ENCODE results near the gene NAT8.
"Not testable (repeated sequence)": the region's sequence is repeated elsewhere in the genome, so short reads cannot be mapped to it uniquely, and the experiment has no call there.

The NAT8 gene

DNA sequence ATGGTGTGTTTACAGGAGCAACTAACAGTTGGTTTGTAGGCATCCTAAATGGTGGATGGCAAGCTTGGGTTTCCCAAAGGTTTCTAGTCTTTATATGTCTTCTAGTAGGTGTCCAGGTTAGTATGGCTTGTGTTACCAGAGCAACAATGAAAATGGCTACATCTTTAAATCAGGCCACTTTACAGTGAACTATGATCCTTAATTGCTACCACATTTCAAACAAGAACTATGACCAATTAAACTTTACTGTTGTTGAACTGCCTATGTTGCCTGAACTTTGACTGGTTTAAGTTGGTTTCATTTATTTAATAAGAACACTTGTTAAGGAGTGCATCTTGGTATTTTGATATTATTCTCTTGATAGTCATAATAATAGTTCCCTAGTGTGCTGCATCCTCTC lies 5.2 kb downstream of the NAT8 start:
- not testable (repeated sequence) for DNase-seq

DNA sequence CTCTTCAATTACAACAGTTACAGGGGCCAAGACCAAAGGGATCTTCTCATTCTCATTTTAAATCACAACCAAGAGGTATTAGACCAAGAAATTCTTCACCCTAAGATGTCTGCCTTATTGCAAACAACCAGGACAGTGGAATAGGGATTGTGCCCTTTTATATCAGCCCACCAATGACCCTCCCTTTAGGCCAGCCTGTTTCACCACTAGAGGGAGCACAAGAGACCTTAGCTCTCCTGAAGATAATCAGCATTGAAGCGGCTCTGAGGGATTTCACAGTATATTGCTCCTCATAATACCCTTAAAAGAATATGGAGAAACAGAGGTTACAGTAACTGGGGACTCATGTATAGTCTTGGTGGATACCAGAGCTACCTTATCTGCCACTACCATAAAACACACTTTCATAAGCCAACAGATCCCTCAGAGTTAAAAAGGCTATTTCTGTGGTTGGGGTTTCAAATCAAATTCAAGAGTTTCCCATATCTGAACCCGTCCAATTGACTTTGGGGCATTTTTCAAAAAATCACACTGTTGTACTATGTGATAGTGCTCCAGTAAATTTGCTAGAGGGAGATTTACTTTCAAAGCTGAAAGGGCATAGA lies 11.5 kb downstream of the NAT8 start:
- DNase-seq, result not testable (repeated sequence)

DNA sequence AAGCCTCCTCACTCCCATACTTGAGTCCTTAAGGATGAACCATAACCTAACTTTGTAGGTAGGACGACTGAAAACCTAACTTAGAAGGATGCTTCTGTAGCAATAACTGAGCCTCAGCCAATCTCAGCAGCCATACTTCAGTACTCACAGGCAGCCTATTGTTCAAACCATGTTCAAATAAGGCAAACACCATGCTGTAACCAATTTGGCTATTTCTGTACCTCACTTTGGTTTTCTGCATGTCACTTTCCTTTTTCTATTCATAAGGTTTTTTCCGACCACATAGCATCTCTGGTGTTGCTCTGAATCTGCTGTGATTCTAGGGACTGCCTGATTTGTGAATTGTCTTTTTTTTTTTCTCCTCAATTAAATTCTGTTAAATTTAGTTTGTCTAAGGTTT lies 13.7 kb downstream of the NAT8 start:
- DNase-seq, result not testable (repeated sequence)

DNA sequence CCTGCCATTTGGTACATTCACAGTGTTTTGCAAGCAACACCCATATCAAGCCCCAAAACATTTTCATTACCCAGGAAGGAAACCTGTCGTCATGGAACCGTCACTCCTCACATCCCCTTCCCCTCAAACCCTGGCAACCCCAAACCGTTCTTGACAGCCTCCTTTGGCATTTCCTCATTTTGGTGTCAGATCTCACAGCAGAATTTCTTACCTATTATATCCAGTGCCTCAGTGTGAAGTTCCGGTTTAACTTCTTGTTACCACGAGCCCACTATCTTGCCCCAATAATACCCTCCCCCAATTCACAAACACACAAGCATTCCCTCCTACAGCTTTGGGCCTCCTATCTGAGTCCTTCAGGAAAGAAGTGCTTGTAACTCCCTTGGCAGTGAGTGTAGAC lies 16.0 kb downstream of the NAT8 start:
- not testable (repeated sequence) for DNase-seq

DNA sequence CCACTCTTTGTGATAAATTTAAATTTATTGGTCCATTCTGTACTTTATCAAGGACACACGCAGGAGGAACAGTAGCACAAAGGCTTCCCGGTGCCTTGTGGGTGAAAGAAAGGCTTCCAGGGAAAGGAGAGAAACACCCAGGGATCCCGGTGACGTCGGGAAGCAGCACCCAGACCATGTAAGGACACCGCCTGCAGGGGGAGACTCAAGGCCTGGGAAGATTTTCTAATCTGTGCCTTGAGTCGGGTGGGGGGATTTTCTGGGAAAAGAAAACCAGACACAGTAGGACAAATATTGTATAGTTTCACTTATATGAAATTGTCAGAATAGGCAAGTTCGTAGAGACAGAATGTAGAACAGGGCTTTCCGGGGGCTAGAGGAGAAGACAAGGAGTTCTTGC lies 17.6 kb downstream of the NAT8 start:
- DNase-seq, result not testable (repeated sequence)

DNA sequence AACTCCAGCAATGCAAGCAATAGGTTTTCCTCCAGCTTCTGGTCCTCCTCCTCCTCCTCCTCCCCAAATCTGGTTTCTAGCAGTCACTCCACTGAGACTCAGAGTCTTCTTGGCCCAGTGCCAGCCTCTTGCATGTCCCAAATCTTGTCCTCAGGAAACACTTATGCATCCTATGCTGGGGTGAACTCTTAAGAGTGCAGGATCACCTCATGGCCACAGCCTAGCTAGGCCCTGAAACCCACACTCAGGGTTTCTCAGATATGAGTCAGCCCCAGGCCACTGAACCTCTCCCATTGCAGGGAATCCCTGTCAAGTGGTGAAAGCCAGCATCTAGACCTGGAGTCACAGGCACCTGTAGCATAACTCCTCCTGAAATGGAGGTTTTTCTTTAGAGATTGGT lies 18.2 kb downstream of the NAT8 start:
- not testable (repeated sequence) for DNase-seq

DNA sequence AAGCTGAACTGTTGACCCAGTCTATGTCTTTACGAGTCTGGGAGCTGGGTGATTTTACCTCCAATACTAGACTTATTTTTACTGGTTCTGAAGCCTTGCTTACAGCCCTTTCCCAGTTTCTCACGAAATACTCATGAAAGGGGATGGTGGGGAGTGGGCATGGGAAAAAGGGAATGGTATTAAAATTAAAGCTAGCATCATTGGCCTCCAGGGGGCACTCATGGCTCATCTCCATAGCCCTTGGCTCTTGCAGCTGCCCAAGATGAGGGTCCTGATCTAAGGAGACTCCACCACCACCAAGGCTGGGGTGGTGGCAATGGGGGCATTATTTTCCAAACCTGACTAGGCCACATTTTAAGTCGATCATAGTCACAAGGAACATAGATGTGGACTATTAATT lies 22.3 kb downstream of the NAT8 start:
- DNase-seq, result not testable (repeated sequence)

DNA sequence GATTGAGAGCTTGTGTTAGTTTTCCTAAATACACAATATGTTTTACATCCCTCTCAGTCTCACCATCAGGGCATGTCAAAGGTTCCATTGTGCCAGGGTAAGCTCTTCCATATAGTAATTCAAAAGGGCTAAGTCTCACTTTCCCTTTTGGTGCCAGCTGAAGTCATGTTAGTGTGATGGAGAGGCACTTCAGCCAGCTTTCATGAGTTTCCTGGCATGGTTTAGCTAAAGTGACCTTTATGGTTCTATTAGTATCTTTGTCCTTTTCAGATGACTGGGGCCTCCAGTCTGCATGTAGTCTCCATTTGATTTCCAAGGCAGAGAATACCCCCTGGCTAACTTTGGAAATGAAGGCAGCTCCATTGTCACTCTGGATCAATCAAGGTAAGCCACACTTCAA lies 27.2 kb downstream of the NAT8 start:
- DNase-seq, result no peak

DNA sequence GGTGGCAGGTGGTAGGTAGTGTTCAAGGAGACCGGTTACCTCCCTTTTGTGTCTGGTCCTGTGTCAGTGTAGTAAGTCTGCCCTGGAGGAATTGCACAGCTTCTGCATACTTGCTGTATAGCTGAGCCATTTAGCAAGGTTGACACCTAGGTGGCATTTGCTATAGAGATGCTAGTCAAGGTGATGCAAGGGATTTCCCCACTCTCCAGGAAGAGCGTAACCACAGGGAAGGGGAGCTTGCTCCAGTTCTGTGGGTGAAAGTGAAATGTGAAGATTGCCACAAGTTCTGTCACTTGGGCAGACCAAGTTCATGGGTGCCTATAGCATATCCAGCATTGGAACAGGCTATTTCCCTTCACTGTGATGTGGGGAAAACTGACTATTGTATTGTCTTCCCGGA lies 28.1 kb downstream of the NAT8 start:
- no peak for DNase-seq

DNA sequence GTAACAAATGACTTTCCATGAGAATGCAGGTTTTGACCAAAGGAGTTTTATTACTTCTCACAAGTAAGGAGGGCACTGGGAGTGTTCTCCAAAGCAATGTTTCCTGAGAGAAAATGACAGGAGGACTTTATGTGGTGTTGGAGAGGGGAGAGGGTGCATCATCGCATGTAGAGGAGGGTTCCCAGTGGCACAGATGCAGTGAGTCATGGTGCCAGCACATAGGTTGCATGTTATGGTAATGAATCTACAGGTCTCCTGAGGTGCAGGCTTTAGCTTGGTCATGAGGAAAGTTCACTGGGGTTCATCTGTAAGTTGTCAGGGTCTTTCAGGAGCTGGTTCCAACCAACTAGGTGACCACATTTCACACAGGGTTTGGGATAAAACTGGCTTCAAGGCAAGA lies 30.4 kb downstream of the NAT8 start:
- peak; percentile 8 for DNase-seq

DNA sequence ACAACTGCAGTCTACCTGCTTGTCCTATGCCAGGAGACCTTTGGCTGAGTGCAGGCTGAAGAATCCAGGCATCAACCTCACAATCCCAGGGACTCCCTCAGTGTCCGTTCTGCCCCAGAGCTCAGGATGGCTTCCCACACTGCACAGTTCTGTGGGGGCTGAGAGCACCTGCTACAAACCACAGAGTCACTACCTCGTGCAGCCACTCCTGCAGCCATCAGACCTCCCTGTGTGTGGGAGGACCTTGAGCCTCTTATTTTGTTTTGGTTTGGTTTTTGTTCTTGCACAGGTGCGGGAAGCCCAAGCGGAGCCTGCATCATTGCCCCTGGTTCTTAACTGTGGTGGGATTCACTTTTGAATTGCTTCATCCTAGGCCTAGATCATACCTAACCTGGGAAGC lies 31.0 kb downstream of the NAT8 start:
- no peak for DNase-seq

DNA sequence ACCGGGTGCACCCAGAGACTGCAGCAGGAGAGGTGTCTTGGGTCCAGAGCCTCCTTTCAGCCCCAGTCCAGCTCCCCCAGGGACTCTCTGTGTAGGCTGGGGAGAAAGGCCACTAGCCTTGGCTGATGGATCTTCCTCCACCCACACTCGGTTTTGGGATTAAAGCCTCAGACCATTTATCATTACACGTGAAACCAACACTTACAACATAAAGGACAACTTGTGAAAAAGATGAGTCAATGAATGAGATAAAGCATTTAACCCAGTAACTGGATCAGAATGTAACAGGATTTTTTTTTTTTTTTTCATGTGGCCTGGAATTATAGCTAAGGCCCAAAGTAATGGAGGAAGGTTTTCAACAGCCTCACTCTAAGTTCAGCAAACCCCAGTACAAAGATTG lies 32.1 kb downstream of the NAT8 start:
- DNase-seq, result no peak

DNA sequence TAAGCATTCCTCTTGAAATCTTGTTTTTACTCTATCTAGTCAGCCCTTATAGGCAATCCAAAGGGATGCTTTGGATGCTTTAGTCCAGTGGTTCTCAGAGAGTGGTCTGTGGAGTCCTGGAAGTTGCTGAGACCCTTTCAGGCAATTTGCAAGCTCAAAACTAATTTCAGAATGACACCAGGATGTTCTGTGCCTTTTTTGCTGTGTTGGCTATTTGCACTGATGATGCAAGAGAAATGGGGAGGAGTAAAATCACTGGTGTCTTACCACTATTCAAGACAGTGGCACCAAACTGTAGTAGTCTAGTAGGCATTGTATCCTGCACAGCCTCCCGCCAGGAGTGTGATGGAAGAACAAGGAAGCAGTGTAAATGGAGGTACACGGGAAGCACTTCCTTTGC lies 37.6 kb downstream of the NAT8 start:
- not testable (repeated sequence) for DNase-seq

DNA sequence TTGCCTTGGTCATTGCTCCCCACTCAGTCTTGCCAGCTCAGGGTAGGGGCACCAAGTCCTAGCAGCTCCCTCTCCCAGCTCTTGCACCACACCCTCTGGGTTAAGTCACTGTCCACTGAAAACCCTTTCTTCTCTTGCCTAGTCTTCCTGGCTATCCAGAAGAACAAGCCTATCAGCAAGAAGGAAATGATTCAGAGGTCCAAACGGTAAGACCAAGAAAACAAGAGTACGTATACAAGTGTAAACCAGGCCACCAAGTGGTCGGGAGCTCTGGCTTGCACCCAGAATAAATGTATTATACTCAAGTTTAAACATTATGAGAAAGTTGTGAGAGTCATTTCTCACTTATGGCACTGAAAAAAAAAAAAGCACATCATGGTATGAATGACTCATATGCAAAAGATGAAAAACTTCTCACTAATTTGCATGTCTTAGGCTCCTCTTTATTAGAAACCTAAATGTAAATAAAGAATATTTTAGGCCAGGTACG lies 39.1 kb downstream of the NAT8 start:
- peak; percentile 59 for DNase-seq

DNA sequence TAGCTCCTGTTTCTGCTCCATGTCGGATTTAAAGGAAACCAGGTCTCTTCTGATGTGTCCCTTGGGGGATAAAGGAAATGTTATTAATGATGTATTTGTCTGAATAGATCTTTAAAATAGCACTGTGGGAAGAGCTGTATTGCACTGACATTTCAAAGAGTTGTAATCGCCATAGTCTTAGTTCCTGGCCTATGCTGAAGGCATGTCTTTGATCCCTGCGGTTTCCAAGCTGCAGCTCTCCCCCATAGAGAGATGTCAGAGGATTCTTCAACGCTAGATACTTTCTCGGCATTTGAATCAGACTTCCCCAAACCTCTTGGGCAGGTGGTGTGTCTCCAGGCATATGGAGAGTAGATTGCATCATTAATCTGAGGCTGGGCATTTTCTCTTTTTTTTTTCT lies 40.4 kb downstream of the NAT8 start:
- DNase-seq, result peak; percentile 37

DNA sequence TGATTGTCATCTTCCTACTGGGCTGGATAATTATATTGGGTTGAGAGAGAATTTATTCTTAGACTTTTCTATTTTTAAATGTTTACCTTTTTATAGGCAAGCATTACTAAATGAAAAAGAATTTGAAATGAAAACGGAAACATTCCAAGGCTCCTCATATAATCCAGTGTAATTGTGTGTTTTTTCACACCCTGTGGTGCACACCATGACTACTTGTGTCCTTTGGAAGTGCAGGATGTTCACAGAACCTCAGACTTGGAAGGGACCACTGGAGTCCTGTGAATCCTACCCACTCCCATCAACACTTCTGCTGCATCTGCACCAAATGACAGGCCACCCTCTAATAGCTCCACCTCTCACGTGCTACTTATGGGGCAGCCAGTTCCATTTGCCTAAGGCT lies 48.0 kb downstream of the NAT8 start:
- DNase-seq, result no peak

DNA sequence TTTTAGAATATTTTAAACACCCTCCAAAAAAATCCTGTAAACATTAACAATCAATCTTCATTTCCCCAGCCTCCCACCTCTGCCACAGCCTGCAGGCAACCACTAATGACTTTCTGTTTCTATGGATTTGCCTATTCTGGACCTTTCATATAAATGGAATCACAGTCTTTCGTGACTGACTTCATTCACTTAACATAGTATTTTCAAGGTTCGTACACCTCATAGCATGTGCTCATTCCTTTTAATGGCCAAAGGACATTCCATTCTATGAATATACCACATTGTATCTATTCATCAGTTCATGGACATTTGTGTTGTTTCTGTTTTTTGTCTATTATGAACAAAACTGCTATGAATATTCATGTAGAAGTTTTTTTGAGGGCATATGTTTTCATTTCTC lies 48.5 kb downstream of the NAT8 start:
- DNase-seq, result no peak
